Upper lobe of left lung (tissue), 4 donors: Measurements from ENCODE around the gene IL22RA1.

Experiments
- CTCF ChIP-seq, 6 experiments: fragments of 450-650 bp in 4 of 6; fragments of 200-600 bp in 2 of 6; sonication (generic) in 2 of 6; IDR thresholded peaks; one replicate each; pipeline ENCODE4 v1.5.1; 2016 to 2019; ENCODE audit warnings: antibody characterized with exemption in 6 of 6
- POLR2A ChIP-seq, 4 donors: fragments of 450-650 bp; IDR thresholded peaks; one replicate each; pipeline ENCODE4 v1.5.1; 2016 to 2017; ENCODE audit warnings: antibody characterized with exemption in 4 of 4, mild to moderate bottlenecking in 2 of 4

- no peak for TF ChIP-seq POLR2A (IDR thresholded peaks at IDR 0.05)
- TF ChIP-seq CTCF (IDR thresholded peaks at IDR 0.05) = no peak
Measured at GRCh38 chr1:24172598-24172997, 29.7 kb upstream of the IL22RA1 start.
